CD14-positive monocyte (primary cell): ENCODE results near the gene OR5V1. TPM values are rescaled to one million over a fixed set of nuclear protein-coding genes. Genes with fewer than 3 reads are reported as not detected.

Source experiments
- DNase-seq, 3 donors: peaks; one replicate each; pipeline ENCODE4 v3.0.0-alpha.2; 2011 to 2022
- H2AFZ ChIP-seq: 2 replicates; pipeline ENCODE4 v1.6.0; 2012; ENCODE audit warnings: mild to moderate bottlenecking, low read depth, low read length, inconsistent platforms; ENCODE audit not compliant: insufficient read depth, poor library complexity, severe bottlenecking
- H3K27ac ChIP-seq, 2 donors: 1 replicate in 1 of 2; 2 replicates in 1 of 2; pipeline ENCODE4 v1.5.1; 2012 to 2013; ENCODE audit warnings: low read length in 2 of 2, control low read depth in 1 of 2, inconsistent platforms in 1 of 2, low read depth in 1 of 2, mild to moderate bottlenecking in 1 of 2
- H3K27me3 ChIP-seq, 2 donors: one replicate each; pipeline versions ENCODE4 v1.6.0 to v1.6.1; 2011 to 2013; ENCODE audit warnings: low read length in 2 of 2; ENCODE audit not compliant: control insufficient read depth in 2 of 2, insufficient read depth in 2 of 2
- H3K36me3 ChIP-seq, 2 donors: replicated peaks in 1 of 2; 1 replicate in 1 of 2; 2 replicates in 1 of 2; pipeline versions ENCODE4 v1.5.1 to v1.6.1; 2012 to 2013; ENCODE audit warnings: low read length in 2 of 2, control low read depth in 1 of 2, inconsistent platforms in 1 of 2, mild to moderate bottlenecking in 1 of 2; ENCODE audit not compliant: insufficient read depth in 2 of 2, control insufficient read depth in 1 of 2
- H3K4me1 ChIP-seq, 2 donors: 1 replicate in 1 of 2; 2 replicates in 1 of 2; pipeline versions ENCODE4 v1.5.1 to v1.6.1; 2012 to 2013; ENCODE audit warnings: low read length in 2 of 2, control low read depth in 1 of 2, inconsistent platforms in 1 of 2, mild to moderate bottlenecking in 1 of 2, moderate library complexity in 1 of 2; ENCODE audit not compliant: insufficient read depth in 2 of 2, control insufficient read depth in 1 of 2
- H3K4me2 ChIP-seq: replicated peaks from 2 replicates; pipeline ENCODE3; 2012; ENCODE audit warnings: low read length, moderate library complexity, mild to moderate bottlenecking; ENCODE audit not compliant: poor library complexity, severe bottlenecking; ENCODE audit errors: extremely low read depth
- H3K4me3 ChIP-seq, 3 experiments: fragments of 200-600 bp in 1 of 3; sonication (generic) in 1 of 3; replicated peaks in 1 of 3; 1 replicate in 2 of 3; 2 replicates in 1 of 3; pipeline ENCODE4 v1.5.1; 2011 to 2013; ENCODE audit warnings: low read length in 3 of 3, mild to moderate bottlenecking in 3 of 3, control low read depth in 2 of 3, low read depth in 2 of 3, inconsistent platforms in 1 of 3, moderate library complexity in 1 of 3
- H3K79me2 ChIP-seq: 2 replicates; pipeline ENCODE4 v1.6.0; 2012; ENCODE audit warnings: mild to moderate bottlenecking, control low read depth, inconsistent platforms, low read length, moderate library complexity; ENCODE audit not compliant: insufficient read depth
- H3K9ac ChIP-seq: 2 replicates; pipeline ENCODE4 v1.6.0; 2017; ENCODE audit warnings: low read length, mild to moderate bottlenecking; ENCODE audit not compliant: insufficient read depth, poor library complexity, severe bottlenecking
- H3K9me3 ChIP-seq, 2 donors: replicated peaks in 1 of 2; 1 replicate in 1 of 2; 2 replicates in 1 of 2; pipeline versions ENCODE4 v1.5.1 to v1.6.1; 2012 to 2013; ENCODE audit warnings: low read length in 2 of 2, control low read depth in 1 of 2; ENCODE audit not compliant: control insufficient read depth in 1 of 2, insufficient read depth in 1 of 2
- H4K20me1 ChIP-seq: 2 replicates; pipeline ENCODE4 v1.6.0; 2012; ENCODE audit warnings: mild to moderate bottlenecking, low read length, control low read depth, moderate library complexity; ENCODE audit not compliant: insufficient read depth
- H3K27ac Mint-ChIP-seq, 7 donors: one replicate each; pipeline ENCODE4 v1.8.0; 2020; ENCODE audit warnings: mild to moderate bottlenecking in 7 of 7, mixed read lengths in 7 of 7, moderate library complexity in 6 of 7, inconsistent platforms in 2 of 7
- H3K27me3 Mint-ChIP-seq, 3 donors: one replicate each; pipeline ENCODE4 v1.8.0; 2021 to 2022; ENCODE audit warnings: low read depth in 3 of 3, mild to moderate bottlenecking in 3 of 3, mixed read lengths in 3 of 3, moderate library complexity in 3 of 3, inconsistent platforms in 1 of 3
- H3K36me3 Mint-ChIP-seq, 2 donors: one replicate each; pipeline ENCODE4 v1.8.0; 2020; ENCODE audit warnings: mixed read lengths in 2 of 2, inconsistent platforms in 1 of 2, mild to moderate bottlenecking in 1 of 2
- H3K4me1 Mint-ChIP-seq: one replicate; pipeline ENCODE4 v1.8.0; 2020; ENCODE audit warnings: mild to moderate bottlenecking, mixed read lengths
- H3K4me3 Mint-ChIP-seq, 2 donors: one replicate each; pipeline ENCODE4 v1.8.0; 2020; ENCODE audit warnings: mild to moderate bottlenecking in 2 of 2, mixed read lengths in 2 of 2, moderate library complexity in 1 of 2
- H3K9me3 Mint-ChIP-seq, 7 donors: one replicate each; pipeline ENCODE4 v1.8.0; 2020 to 2022; ENCODE audit warnings: mixed read lengths in 7 of 7, mild to moderate bottlenecking in 6 of 7, moderate library complexity in 6 of 7, inconsistent platforms in 2 of 7
- WGBS: methylation state at CpG from one replicate; pipeline ENCODE4 v1.1.5; 2013; ENCODE audit warnings: missing lambda C conversion rate; ENCODE audit not compliant: insufficient coverage; 5-methylcytosine and 5-hydroxymethylcytosine counted together
- intact Hi-C, 2 donors: fragments of 100-400 bp; cut with micrococcal nuclease; formaldehyde crosslinking; loops; one replicate each; pipeline versions ENCODE4 v1.15.0 to v1.15.1; 2023
- polyA minus RNA-seq: library from RNA; depleted of rRNA, polyadenylated mRNA; stranded (reverse); fragments of >200 nt; gene quantifications from 2 replicates; pipeline ENCODE4 v1.2.3, GENCODE V29; 2012
- polyA plus RNA-seq, 3 donors: library from polyadenylated mRNA; depleted of rRNA in 1 of 3; unstranded in 2 of 3; stranded (reverse) in 1 of 3; fragments of 300-500 nt in 2 of 3; fragments of >200 nt in 1 of 3; fragmentation: Illumina TruSeq in 2 of 3; gene quantifications; 1 replicate in 2 of 3; 2 replicates in 1 of 3; pipeline ENCODE4 v1.2.3, GENCODE V29; 2012 to 2021
- total RNA-seq, 12 experiments: library from RNA in 1 of 12; stranded (reverse) in 1 of 12; fragments of 120-200 nt in 1 of 12; gene quantifications; one replicate each; pipeline ENCODE4 v1.2.4 and lab custom pipeline; 2013 to 2026; ENCODE audit warnings: mixed read lengths in 6 of 12, inconsistent platforms in 1 of 12
- TF ChIP-seq, protein P1 (sequence below): fragments of 200-600 bp; IDR thresholded peaks from one replicate; pipeline ENCODE4 v1.8.0; 2022; ENCODE audit warnings: antibody characterized with exemption, mild to moderate bottlenecking

Gene OR5V1
- not detected for total RNA-seq (2013)
- polyA plus RNA-seq (not detected), polyA minus RNA-seq (not detected in 2 replicates), total RNA-seq (lab: John Stamatoyannopoulos, UW) (0 to 0.92 (median 0) reads per million in 11 experiments)

DNA sequence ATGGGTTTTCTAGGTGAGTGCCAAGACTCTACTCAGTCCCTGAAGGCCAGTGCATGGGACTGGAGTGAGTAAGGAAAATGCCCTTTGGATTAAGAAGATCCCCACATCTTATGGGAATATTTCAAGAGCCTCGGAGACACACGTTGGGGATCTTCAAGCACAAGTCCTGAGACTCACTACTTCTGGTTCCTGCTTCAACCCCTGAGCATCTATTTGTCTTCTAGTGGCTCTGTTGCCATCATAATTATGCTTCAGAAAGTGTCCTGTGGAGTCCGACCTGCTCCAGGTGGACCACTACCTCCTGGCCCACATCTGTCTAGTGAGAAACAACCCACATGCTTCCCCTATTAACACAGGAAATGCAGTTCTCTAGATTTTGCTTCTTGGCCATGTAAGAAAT is at the start of gene OR5V1:
OR5V1 (minus strand) TSS at position 101 of the 400 bp plus-strand sequence. CDS start 12,670 bp downstream, outside the sequence.
- DNase-seq, result no peak
- H3K27ac ChIP-seq, result no peak within 1 kb of the TSS
- Mint-ChIP-seq H3K27ac (no peak within 1 kb of the TSS), H3K4me3 (no peak within 1 kb of the TSS), H3K36me3 (no peaks in the 10 kb centered on the region), H3K27me3 (peaks cover 0 to 3% (median 3%) of the 10 kb centered on the region in 3 donors), H3K4me1 (no peaks in the 10 kb centered on the region), H3K9me3 (peaks cover 0 to 3% (median 0%) of the 10 kb centered on the region in 7 donors)
- H3K79me2 ChIP-seq, result no peaks in the 10 kb centered on the region
- intact Hi-C loops, result no loop called here
- no peak within 1 kb of the TSS for H3K4me2 ChIP-seq
- H3K9ac ChIP-seq, result no peak within 1 kb of the TSS
- no peak within 1 kb of the TSS for H2AFZ ChIP-seq
- no peaks in the 10 kb centered on the region for H3K9me3 ChIP-seq
- H3K4me3 ChIP-seq, result no peak within 1 kb of the TSS
- H3K4me1 ChIP-seq, result no peaks in the 10 kb centered on the region
- no peaks in the 10 kb centered on the region for H4K20me1 ChIP-seq
- H3K27me3 ChIP-seq, result no peaks in the 10 kb centered on the region
- WGBS, result 100% methylated on average over 3 of the region's 3 CpGs
- TF ChIP-seq, protein P1, sequence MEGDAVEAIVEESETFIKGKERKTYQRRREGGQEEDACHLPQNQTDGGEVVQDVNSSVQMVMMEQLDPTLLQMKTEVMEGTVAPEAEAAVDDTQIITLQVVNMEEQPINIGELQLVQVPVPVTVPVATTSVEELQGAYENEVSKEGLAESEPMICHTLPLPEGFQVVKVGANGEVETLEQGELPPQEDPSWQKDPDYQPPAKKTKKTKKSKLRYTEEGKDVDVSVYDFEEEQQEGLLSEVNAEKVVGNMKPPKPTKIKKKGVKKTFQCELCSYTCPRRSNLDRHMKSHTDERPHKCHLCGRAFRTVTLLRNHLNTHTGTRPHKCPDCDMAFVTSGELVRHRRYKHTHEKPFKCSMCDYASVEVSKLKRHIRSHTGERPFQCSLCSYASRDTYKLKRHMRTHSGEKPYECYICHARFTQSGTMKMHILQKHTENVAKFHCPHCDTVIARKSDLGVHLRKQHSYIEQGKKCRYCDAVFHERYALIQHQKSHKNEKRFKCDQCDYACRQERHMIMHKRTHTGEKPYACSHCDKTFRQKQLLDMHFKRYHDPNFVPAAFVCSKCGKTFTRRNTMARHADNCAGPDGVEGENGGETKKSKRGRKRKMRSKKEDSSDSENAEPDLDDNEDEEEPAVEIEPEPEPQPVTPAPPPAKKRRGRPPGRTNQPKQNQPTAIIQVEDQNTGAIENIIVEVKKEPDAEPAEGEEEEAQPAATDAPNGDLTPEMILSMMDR, result no peak
- H3K36me3 ChIP-seq, result no peaks in the 10 kb centered on the region

DNA sequence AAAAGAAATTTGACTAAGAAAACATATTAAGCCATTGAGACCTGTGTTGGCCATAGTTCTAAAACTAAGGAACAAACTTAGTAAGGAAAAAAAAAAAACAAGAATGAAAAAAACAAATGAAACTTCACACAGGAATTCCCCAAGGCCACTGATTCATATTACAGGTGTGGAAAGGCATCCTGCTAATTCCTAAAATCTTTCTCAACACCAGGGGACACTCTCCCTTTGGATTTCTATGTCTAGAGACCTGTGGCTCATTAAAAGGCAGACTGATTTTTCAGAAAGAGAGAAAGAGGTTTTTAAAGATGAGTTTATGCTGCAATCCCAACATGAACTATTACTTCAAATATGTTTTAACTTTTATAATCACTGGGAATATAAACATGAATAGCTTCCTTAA is 45.9 kb upstream of the OR5V1 start, which contains the start of gene OR12D1:
OR12D1 (plus strand) TSS at position 341 of the 400 bp plus-strand sequence.
- Mint-ChIP-seq H3K4me1 (no peaks in the 10 kb centered on the region), H3K27me3 (peaks cover 1 to 5% (median 2%) of the 10 kb centered on the region in 3 donors), H3K4me3 (no peak within 1 kb of the TSS), H3K9me3 (peaks cover 2 to 15% (median 6%) of the 10 kb centered on the region in 7 donors), H3K36me3 (no peaks in the 10 kb centered on the region), H3K27ac (no peak within 1 kb of the TSS)
- no peak within 1 kb of the TSS for H3K4me2 ChIP-seq
- no peaks in the 10 kb centered on the region for H3K36me3 ChIP-seq
- H3K9ac ChIP-seq, result no peak within 1 kb of the TSS
- no peaks in the 10 kb centered on the region for H3K27me3 ChIP-seq
- TF ChIP-seq, protein P1, result no peak
- H4K20me1 ChIP-seq, result no peaks in the 10 kb centered on the region
- H3K9me3 ChIP-seq, result peaks cover 11 to 13% of the 10 kb centered on the region in 2 donors
- no peak within 1 kb of the TSS for H2AFZ ChIP-seq
- no peak within 1 kb of the TSS for H3K4me3 ChIP-seq
- intact Hi-C loops, result no loop called here
- no peak within 1 kb of the TSS for H3K27ac ChIP-seq
- DNase-seq, result no peak
- no peaks in the 10 kb centered on the region for H3K79me2 ChIP-seq
- H3K4me1 ChIP-seq, result no peaks in the 10 kb centered on the region
